Activated CD4-positive, alpha-beta T cell treated with anti-CD3 and anti-CD28 coated beads, Interleukin-2, amount 50 U/mL, for 48 hours (primary cell): Measurements from ENCODE around the gene FAAP20.

Experiments used
- DNase-seq, 2 experiments: peaks; one replicate each; pipeline ENCODE4 v3.0.0-alpha.2; 2020

The FAAP20 gene

GRCh38 chr1:2194319-2194897 lies at the start of gene FAAP20:
Gene FAAP20, minus strand, starts transcription at chr1:2194772. Its CDS starts 23 bp downstream, at chr1:2194749.
- DNase-seq = peak in 1 of 2 experiments; percentile 74

- peak in 1 of 2 experiments; percentile 33 for DNase-seq
These were observed 48.5 kb upstream of the FAAP20 start for GRCh38 chr1:2242814-2243725.

GRCh38 chr1:2241820-2242219 lies 47.2 kb upstream of the FAAP20 start:
- no peak for DNase-seq

GRCh38 chr1:2240270-2241156 lies 45.9 kb upstream of the FAAP20 start:
- peak in 1 of 2 experiments; percentile 52 for DNase-seq

GRCh38 chr1:2239384-2239985 lies 44.9 kb upstream of the FAAP20 start:
- no peak for DNase-seq

- DNase-seq = no peak
These were observed 44.4 kb upstream of the FAAP20 start for GRCh38 chr1:2239013-2239370.

GRCh38 chr1:2238361-2239012 lies 43.9 kb upstream of the FAAP20 start:
- DNase-seq = no peak

- no peak for DNase-seq
These were observed 43.2 kb upstream of the FAAP20 start for GRCh38 chr1:2237773-2238172.

- peak in 1 of 2 experiments; percentile 51 for DNase-seq
These were observed 42.4 kb upstream of the FAAP20 start for GRCh38 chr1:2236695-2237677.

- DNase-seq = no peak
These were observed 40.9 kb upstream of the FAAP20 start for GRCh38 chr1:2235300-2235998.

- no peak for DNase-seq
These were observed 40.2 kb upstream of the FAAP20 start for GRCh38 chr1:2234762-2235113.

- DNase-seq = peak; percentile 60 to 69
These were observed 39.6 kb upstream of the FAAP20 start for GRCh38 chr1:2233997-2234761.

GRCh38 chr1:2233468-2233867 lies 38.9 kb upstream of the FAAP20 start:
- DNase-seq = no peak

GRCh38 chr1:2232916-2233438 lies 38.4 kb upstream of the FAAP20 start:
- no peak for DNase-seq

GRCh38 chr1:2232255-2232915 lies 37.8 kb upstream of the FAAP20 start:
- no peak for DNase-seq

- peak; percentile 81 to 88 for DNase-seq
These were observed 37.1 kb upstream of the FAAP20 start for GRCh38 chr1:2231532-2232254.

- DNase-seq = peak; percentile 34 to 52
These were observed 36.4 kb upstream of the FAAP20 start for GRCh38 chr1:2230781-2231531.
